GM13976 (cell line): ENCODE data around the gene TPGS2.

Experiments
- DNase-seq: peaks from one replicate; pipeline ENCODE4 v3.0.0; 2012; ENCODE audit warnings: low spot score
- CTCF ChIP-seq: IDR thresholded peaks from 2 replicates; pipeline ENCODE4 v1.5.1; 2012; ENCODE audit warnings: borderline replicate concordance, mild to moderate bottlenecking; ENCODE audit not compliant: insufficient read depth; ENCODE audit errors: extremely low read depth, missing control alignments, control extremely low read depth
- in situ Hi-C: fragments of 300-500 bp; cut with MboI; formaldehyde crosslinking; loops from one replicate; pipeline ENCODE4 v1.12.0; 2022; ENCODE audit warnings: low sequenced_read_pairs, mixed read lengths, inconsistent platforms; ENCODE audit not compliant: unreplicated experiment

The TPGS2 gene

GRCh38 chr18:36786686-36787085 is 42.1 kb downstream of the TPGS2 start:
- no peak for DNase-seq
- in situ Hi-C loops = no loop called here
- no peak for TF ChIP-seq CTCF

GRCh38 chr18:36783792-36784191 is 45.0 kb downstream of the TPGS2 start:
- DNase-seq = no peak
- in situ Hi-C loops = no loop called here
- TF ChIP-seq CTCF = no peak

GRCh38 chr18:36782710-36783109 is 46.1 kb downstream of the TPGS2 start:
- DNase-seq = no peak
- in situ Hi-C loops = no loop called here
- TF ChIP-seq CTCF = no peak

DNA sequence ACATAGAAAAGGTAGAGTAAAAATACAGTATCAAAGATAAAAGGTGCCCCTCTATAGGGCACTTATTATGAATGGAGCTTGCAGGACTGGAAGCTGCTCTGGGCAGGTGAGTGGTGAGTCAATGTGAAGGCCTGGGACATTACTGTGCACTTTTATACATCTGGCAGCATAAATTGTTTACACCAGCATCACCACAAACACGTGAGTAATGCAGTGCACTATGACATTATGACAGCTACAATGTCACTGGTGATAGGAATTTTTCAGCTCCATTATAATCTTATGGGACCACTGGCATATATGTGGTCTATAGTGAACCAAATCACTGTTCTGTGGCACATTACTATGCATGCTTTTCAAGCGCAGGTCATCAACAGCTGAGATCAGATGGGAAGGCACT is 48.1 kb downstream of the TPGS2 start:
- no peak for TF ChIP-seq CTCF
- DNase-seq = no peak
- in situ Hi-C loops = no loop called here

- TF ChIP-seq CTCF = no peak
- DNase-seq = no peak
- in situ Hi-C loops = no loop called here
These were observed 51.2 kb downstream of the TPGS2 start for GRCh38 chr18:36777566-36777965.

DNA sequence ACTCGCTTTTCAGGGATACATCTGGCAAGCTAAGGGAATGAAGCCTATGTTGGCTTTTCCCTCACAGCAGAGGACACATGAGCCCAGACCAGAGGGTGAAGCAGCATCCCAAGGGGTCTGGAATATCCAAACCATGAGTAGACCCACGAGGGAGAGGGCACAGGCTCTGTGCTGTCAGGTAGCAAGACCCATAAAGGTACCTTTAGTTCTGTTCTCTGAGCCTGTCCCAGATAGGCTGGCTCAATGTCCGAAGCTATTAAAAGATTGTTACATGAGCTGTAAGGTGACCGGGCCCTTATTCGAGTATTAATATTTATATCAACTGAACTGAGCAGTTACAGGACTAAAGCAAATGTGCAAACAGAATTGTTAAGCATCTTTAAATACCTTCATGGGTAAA is 52.2 kb downstream of the TPGS2 start:
- TF ChIP-seq CTCF = no peak
- in situ Hi-C loops = no loop called here
- no peak for DNase-seq

DNA sequence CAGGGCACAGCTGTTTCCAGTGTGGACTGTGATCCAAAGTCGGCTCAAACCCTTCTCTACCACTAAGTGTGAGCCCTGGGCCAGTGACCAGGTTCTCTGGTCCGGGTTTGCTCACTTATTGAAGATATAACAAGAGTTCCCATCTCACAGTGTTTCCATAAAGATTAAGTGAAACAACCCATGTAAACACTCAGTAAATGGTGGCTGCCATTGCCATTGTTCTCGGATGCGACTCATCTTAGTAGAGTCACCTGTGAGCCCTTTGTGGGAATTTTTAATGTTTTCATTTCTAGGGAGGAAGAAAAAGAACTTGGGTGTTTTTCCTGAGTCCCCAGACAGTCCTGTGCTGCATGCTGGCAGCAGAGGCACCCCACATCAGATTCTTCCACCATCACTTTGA is 53.4 kb downstream of the TPGS2 start:
- in situ Hi-C loops = no loop called here

More for the DNA sequence above, 53.4 kb downstream of the TPGS2 start:
- DNase-seq = no peak
- TF ChIP-seq CTCF = no peak
